ENCODE data around the gene MMP23B. TPM values are rescaled to one million over a fixed set of nuclear protein-coding genes. Genes with fewer than 3 reads are reported as not detected.
"Not testable (repeated sequence)": the region's sequence is repeated elsewhere in the genome, so short reads cannot be mapped to it uniquely, and the experiment has no call there.

Gene MMP23B
- total RNA-seq, 1 donor from 2014 or later: 68.7 TPM

GRCh38 chr1:1648265-1648664 is 16.3 kb downstream of the MMP23B start:
- peaks cover 36% of the 10 kb centered on the region for H3K36me3 Mint-ChIP-seq (ENCODE audit: low read depth)
- not testable (repeated sequence) for H3K4me1 Mint-ChIP-seq (ENCODE audit: low read depth); H3K4me3 Mint-ChIP-seq (ENCODE audit: unreplicated experiment); H3K27me3 Mint-ChIP-seq (ENCODE audit: low read depth); H3K9me3 Mint-ChIP-seq (ENCODE audit: low read depth); H3K27ac Mint-ChIP-seq (ENCODE audit: unreplicated experiment)
- peak; percentile 60 for DNase-seq (ENCODE audit: low spot score)

DNA sequence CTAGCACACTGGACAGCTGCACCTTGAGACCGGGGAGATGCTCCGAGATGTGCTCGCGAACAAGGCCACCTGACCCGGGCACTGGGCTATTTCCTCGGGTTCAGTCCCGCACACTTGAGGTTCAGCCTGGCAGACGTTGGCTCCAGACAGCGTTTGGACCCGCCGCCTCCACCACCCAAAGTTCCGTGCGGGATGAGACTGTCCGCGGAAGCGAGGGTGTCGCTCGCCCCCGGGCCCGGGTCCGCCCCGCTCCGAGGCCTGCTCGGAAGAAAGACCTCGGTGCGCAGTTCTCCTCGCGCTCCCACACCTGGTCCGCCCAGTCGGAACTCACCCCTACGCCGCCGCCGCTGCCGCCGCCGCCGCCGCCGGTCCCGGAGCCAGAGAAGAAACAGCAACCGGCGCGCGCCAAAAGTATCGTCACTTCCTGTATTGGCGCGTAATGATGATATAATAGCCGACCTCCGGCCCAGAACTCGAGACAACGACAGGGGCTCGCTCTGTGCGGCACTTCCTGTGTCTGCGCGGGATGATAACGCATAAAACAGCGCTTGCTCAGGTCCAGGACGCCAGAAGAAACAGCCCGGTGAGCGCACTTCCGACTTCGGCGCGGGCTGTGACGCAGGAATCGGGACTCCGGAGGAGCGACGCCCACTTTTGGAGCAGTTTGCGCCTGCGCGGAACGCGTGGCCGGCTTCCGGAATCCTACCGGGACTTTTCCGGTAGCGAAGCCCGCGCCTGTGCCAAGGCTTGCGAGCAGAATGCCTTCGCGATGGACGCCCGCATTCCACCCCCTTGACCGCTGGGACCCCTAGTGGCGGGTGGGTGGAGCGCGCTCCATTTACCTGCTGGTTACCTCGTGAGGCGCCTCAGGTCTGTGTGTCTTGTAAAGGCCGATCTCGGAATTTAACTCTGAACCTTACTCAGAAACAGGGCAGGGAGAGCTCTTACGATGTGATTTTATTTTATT is 26.9 kb downstream of the MMP23B start, which contains the start of gene CDK11B:
Gene CDK11B (minus strand): TSS at position 422 of the 967 bp plus-strand sequence. CDS start 1,519 bp downstream, outside the sequence.
- H3K27me3 Mint-ChIP-seq (ENCODE audit: low read depth); H3K9me3 Mint-ChIP-seq (ENCODE audit: low read depth); H3K4me1 Mint-ChIP-seq (ENCODE audit: low read depth); H3K36me3 Mint-ChIP-seq (ENCODE audit: low read depth): not testable (repeated sequence)
- peak within 1 kb of the TSS; percentile 87 for H3K4me3 Mint-ChIP-seq (ENCODE audit: unreplicated experiment)
- H3K27ac Mint-ChIP-seq (ENCODE audit: unreplicated experiment): peak within 1 kb of the TSS; percentile 100
- DNase-seq (ENCODE audit: low spot score): peak; percentile 95
- peak; percentile 65 for TF ChIP-seq CTCF (IDR thresholded peaks at IDR 0.05)

DNA sequence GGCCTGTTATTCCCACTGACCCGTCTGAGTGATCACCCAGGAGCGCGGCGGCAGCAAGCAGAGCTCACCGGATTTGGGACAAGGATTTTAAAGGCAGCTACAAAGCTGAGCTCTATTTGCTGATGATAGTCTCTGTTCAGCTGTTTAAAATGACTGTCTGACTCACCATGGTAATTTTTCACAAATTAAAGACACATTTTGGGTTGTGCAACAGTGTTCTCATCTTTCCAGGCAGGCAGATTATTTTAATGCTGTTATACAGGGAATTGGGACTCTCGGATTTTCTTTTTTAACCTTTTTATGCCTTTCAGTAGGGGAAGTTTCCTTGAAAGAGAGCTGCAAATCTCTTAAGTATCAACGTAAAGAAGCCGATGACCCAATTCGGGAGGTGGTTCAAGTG is 30.4 kb downstream of the MMP23B start:
- H3K4me3 Mint-ChIP-seq (ENCODE audit: unreplicated experiment); H3K27me3 Mint-ChIP-seq (ENCODE audit: low read depth); H3K4me1 Mint-ChIP-seq (ENCODE audit: low read depth); DNase-seq (ENCODE audit: low spot score); H3K9me3 Mint-ChIP-seq (ENCODE audit: low read depth); H3K27ac Mint-ChIP-seq (ENCODE audit: unreplicated experiment); H3K36me3 Mint-ChIP-seq (ENCODE audit: low read depth): not testable (repeated sequence)

GRCh38 chr1:1662830-1663560 is 31.0 kb downstream of the MMP23B start:
- H3K27me3 Mint-ChIP-seq (ENCODE audit: low read depth); H3K36me3 Mint-ChIP-seq (ENCODE audit: low read depth); H3K9me3 Mint-ChIP-seq (ENCODE audit: low read depth); H3K4me3 Mint-ChIP-seq (ENCODE audit: unreplicated experiment); H3K4me1 Mint-ChIP-seq (ENCODE audit: low read depth): not testable (repeated sequence)
- peak overlapping the region; percentile 54 for H3K27ac Mint-ChIP-seq (ENCODE audit: unreplicated experiment)
- peak; percentile 57 for DNase-seq (ENCODE audit: low spot score)

- not testable (repeated sequence) for H3K27ac Mint-ChIP-seq (ENCODE audit: unreplicated experiment); H3K4me3 Mint-ChIP-seq (ENCODE audit: unreplicated experiment); H3K9me3 Mint-ChIP-seq (ENCODE audit: low read depth); H3K27me3 Mint-ChIP-seq (ENCODE audit: low read depth); H3K4me1 Mint-ChIP-seq (ENCODE audit: low read depth); H3K36me3 Mint-ChIP-seq (ENCODE audit: low read depth); DNase-seq (ENCODE audit: low spot score)
Measured at GRCh38 chr1:1664318-1664717, 32.3 kb downstream of the MMP23B start.

- Mint-ChIP-seq H3K4me3 (ENCODE audit: unreplicated experiment) (no peak overlapping the region), H3K36me3 (ENCODE audit: low read depth) (peaks cover 9% of the 10 kb centered on the region), H3K9me3 (ENCODE audit: low read depth) (no peaks in the 10 kb centered on the region), H3K27ac (ENCODE audit: unreplicated experiment) (no peak overlapping the region), H3K27me3 (ENCODE audit: low read depth) (no peaks in the 10 kb centered on the region), H3K4me1 (ENCODE audit: low read depth) (no peaks in the 10 kb centered on the region)
- peak; percentile 88 for DNase-seq (ENCODE audit: low spot score)
- TF ChIP-seq CTCF (IDR thresholded peaks at IDR 0.05): no peak
Measured at GRCh38 chr1:1664941-1665814, 33.2 kb downstream of the MMP23B start.
